Loucy (cell line): Measurements from ENCODE around the gene MCC.

Experiments
- EZH2phosphoT487 ChIP-seq: fragments of 200-600 bp; IDR thresholded peaks from 2 replicates; pipeline ENCODE4 v1.6.1; 2018; ENCODE audit warnings: antibody characterized with exemption, mild to moderate bottlenecking, moderate library complexity, borderline replicate concordance
- TF ChIP-seq, protein P1 (sequence below): fragments of 200-600 bp; sonication (generic); conservative IDR thresholded peaks from 2 replicates; pipeline ENCODE4 v1.5.1; 2014; ENCODE audit warnings: mild to moderate bottlenecking, antibody characterized with exemption, low read length

- TF ChIP-seq, protein P1, sequence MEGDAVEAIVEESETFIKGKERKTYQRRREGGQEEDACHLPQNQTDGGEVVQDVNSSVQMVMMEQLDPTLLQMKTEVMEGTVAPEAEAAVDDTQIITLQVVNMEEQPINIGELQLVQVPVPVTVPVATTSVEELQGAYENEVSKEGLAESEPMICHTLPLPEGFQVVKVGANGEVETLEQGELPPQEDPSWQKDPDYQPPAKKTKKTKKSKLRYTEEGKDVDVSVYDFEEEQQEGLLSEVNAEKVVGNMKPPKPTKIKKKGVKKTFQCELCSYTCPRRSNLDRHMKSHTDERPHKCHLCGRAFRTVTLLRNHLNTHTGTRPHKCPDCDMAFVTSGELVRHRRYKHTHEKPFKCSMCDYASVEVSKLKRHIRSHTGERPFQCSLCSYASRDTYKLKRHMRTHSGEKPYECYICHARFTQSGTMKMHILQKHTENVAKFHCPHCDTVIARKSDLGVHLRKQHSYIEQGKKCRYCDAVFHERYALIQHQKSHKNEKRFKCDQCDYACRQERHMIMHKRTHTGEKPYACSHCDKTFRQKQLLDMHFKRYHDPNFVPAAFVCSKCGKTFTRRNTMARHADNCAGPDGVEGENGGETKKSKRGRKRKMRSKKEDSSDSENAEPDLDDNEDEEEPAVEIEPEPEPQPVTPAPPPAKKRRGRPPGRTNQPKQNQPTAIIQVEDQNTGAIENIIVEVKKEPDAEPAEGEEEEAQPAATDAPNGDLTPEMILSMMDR: no peak
- no peak for TF ChIP-seq EZH2phosphoT487
Observed at GRCh38 chr5:113058706-113059226, 429.5 kb downstream of the MCC start.
